Endothelial cell of umbilical vein (primary cell): ENCODE measurements around the gene TMED7.

Experiments
- POLR2A ChIP-seq: IDR thresholded peaks from 2 replicates; pipeline ENCODE4 v1.6.1; 2012; ENCODE audit warnings: low read depth, mild to moderate bottlenecking, control low read depth, low read length
- TF ChIP-seq, protein P1 (sequence below), 2 donors: IDR thresholded peaks; 1 replicate in 1 of 2; 2 replicates in 1 of 2; pipeline ENCODE4 v1.5.1; 2011; ENCODE audit warnings: low read length in 2 of 2, mild to moderate bottlenecking in 2 of 2, moderate library complexity in 2 of 2, control low read depth in 1 of 2, inconsistent platforms in 1 of 2, low read depth in 1 of 2; ENCODE audit not compliant: insufficient read depth in 1 of 2; ENCODE audit errors: extremely low read depth in 1 of 2

DNA sequence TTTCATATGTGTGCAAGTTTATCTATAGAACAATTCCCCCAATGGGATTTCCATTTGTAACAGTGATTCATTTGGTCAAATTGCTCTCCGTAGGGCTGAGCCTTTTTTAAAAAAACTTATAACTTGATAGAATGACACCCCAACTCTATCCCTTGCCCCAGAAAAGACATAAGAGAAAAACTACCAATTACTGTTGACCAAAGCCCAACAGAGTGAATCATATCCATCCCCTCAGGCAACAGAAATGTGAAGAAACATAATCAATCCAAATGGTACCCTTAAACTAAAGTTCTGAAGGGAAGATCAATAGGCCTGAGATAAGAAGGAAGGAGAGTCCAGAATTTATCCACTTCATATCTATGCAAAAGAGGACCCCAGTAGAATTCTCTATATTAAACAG lies 41.3 kb downstream of the TMED7 start:
- TF ChIP-seq, protein P1, sequence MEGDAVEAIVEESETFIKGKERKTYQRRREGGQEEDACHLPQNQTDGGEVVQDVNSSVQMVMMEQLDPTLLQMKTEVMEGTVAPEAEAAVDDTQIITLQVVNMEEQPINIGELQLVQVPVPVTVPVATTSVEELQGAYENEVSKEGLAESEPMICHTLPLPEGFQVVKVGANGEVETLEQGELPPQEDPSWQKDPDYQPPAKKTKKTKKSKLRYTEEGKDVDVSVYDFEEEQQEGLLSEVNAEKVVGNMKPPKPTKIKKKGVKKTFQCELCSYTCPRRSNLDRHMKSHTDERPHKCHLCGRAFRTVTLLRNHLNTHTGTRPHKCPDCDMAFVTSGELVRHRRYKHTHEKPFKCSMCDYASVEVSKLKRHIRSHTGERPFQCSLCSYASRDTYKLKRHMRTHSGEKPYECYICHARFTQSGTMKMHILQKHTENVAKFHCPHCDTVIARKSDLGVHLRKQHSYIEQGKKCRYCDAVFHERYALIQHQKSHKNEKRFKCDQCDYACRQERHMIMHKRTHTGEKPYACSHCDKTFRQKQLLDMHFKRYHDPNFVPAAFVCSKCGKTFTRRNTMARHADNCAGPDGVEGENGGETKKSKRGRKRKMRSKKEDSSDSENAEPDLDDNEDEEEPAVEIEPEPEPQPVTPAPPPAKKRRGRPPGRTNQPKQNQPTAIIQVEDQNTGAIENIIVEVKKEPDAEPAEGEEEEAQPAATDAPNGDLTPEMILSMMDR (IDR thresholded peaks at IDR 0.05; ENCODE audit: extremely low read depth in 1 of 2, insufficient read depth in 1 of 2, low read depth in 1 of 2, low read length in 2 of 2) = no peak
- TF ChIP-seq POLR2A = no peak
